A549 (cell line): ENCODE measurements around the gene TMSB15B.

Source experiments
- CBX2 ChIP-seq: fragments of 200-600 bp; sonication (generic); IDR thresholded peaks from 2 replicates; pipeline ENCODE4 v1.6.1; 2016; ENCODE audit warnings: low read depth, mild to moderate bottlenecking, borderline replicate concordance
- CHD4 ChIP-seq: fragments of 200-600 bp; sonication (generic); IDR thresholded peaks from 2 replicates; pipeline ENCODE4 v1.6.1; 2016; ENCODE audit warnings: antibody characterized with exemption, mild to moderate bottlenecking, borderline replicate concordance
- EHMT2 ChIP-seq: fragments of 200-600 bp; sonication (generic); IDR thresholded peaks from 2 replicates; pipeline ENCODE4 v1.6.1; 2016; ENCODE audit warnings: antibody characterized with exemption, low read depth, mild to moderate bottlenecking, moderate library complexity
- KDM5A ChIP-seq: fragments of 200-600 bp; sonication (generic); IDR thresholded peaks from 2 replicates; pipeline ENCODE4 v1.6.1; 2016; ENCODE audit warnings: antibody characterized with exemption, mild to moderate bottlenecking
- MAX ChIP-seq: IDR thresholded peaks from 2 replicates; pipeline ENCODE4 v1.6.1; 2012
- PHF8 ChIP-seq: fragments of 200-600 bp; sonication (generic); IDR thresholded peaks from 2 replicates; pipeline ENCODE4 v1.6.1; 2016; ENCODE audit warnings: low read depth, mild to moderate bottlenecking, antibody characterized with exemption, moderate library complexity, borderline replicate concordance
- POLR2A ChIP-seq: IDR thresholded peaks from 2 replicates; pipeline ENCODE4 v1.6.1; 2012; ENCODE audit warnings: mild to moderate bottlenecking, low read length
- RCOR1 ChIP-seq: fragments of 150-350 bp; IDR thresholded peaks from 2 replicates; pipeline ENCODE4 v1.6.1; 2014; ENCODE audit warnings: antibody characterized with exemption, low read length, low read depth
- REST ChIP-seq: fragments of 200-600 bp; sonication (generic); IDR thresholded peaks from 2 replicates; pipeline ENCODE4 v1.6.1; 2016; ENCODE audit warnings: antibody characterized with exemption, mild to moderate bottlenecking, moderate library complexity
- RNF2 ChIP-seq: fragments of 200-600 bp; sonication (generic); IDR thresholded peaks from 2 replicates; pipeline ENCODE4 v1.6.1; 2016; ENCODE audit warnings: low read depth, mild to moderate bottlenecking, antibody characterized with exemption, moderate library complexity, borderline replicate concordance
- SMC3 ChIP-seq: fragments of >200 bp; sonication (Bioruptor Twin); formaldehyde crosslinking; IDR thresholded peaks from 3 replicates; pipeline ENCODE4 v1.6.1; 2018; ENCODE audit warnings: inconsistent platforms
- TF ChIP-seq, protein P1 (sequence below): fragments of >200 bp; sonication (Bioruptor Twin); formaldehyde crosslinking; IDR thresholded peaks from 3 replicates; pipeline ENCODE4 v1.5.1; 2016
- TF ChIP-seq, protein P2 (sequence below): IDR thresholded peaks from 2 replicates; pipeline ENCODE4 v1.6.1; 2012; ENCODE audit warnings: low read depth, borderline replicate concordance
- TF ChIP-seq, protein P3 (sequence below): fragments of >200 bp; sonication (Bioruptor Twin); formaldehyde crosslinking; IDR thresholded peaks from 2 replicates; pipeline ENCODE4 v1.6.1; 2016

- TF ChIP-seq, protein P1, sequence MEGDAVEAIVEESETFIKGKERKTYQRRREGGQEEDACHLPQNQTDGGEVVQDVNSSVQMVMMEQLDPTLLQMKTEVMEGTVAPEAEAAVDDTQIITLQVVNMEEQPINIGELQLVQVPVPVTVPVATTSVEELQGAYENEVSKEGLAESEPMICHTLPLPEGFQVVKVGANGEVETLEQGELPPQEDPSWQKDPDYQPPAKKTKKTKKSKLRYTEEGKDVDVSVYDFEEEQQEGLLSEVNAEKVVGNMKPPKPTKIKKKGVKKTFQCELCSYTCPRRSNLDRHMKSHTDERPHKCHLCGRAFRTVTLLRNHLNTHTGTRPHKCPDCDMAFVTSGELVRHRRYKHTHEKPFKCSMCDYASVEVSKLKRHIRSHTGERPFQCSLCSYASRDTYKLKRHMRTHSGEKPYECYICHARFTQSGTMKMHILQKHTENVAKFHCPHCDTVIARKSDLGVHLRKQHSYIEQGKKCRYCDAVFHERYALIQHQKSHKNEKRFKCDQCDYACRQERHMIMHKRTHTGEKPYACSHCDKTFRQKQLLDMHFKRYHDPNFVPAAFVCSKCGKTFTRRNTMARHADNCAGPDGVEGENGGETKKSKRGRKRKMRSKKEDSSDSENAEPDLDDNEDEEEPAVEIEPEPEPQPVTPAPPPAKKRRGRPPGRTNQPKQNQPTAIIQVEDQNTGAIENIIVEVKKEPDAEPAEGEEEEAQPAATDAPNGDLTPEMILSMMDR: no peak
- no peak for TF ChIP-seq RNF2
- no peak for TF ChIP-seq CHD4
- no peak for TF ChIP-seq POLR2A
- TF ChIP-seq CBX2: no peak
- no peak for TF ChIP-seq PHF8
- TF ChIP-seq EHMT2: no peak
- no peak for TF ChIP-seq SMC3
- no peak for TF ChIP-seq MAX
- TF ChIP-seq, protein P2, sequence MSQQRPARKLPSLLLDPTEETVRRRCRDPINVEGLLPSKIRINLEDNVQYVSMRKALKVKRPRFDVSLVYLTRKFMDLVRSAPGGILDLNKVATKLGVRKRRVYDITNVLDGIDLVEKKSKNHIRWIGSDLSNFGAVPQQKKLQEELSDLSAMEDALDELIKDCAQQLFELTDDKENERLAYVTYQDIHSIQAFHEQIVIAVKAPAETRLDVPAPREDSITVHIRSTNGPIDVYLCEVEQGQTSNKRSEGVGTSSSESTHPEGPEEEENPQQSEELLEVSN: no peak
- TF ChIP-seq REST: no peak
- TF ChIP-seq, protein P3, sequence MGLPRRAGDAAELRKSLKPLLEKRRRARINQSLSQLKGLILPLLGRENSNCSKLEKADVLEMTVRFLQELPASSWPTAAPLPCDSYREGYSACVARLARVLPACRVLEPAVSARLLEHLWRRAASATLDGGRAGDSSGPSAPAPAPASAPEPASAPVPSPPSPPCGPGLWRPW: no peak
- TF ChIP-seq RCOR1: no peak
- no peak for TF ChIP-seq KDM5A
Measured at GRCh38 chrX:104013158-104013557, 50.7 kb downstream of the TMSB15B start.
